ENCODE results near the gene CWF19L1.

Gene CWF19L1

GRCh38 chr10:100182908-100183307, 84.5 kb downstream of the CWF19L1 start:
- TF ChIP-seq CTCF (IDR thresholded peaks at IDR 0.05; ENCODE audit: borderline replicate concordance, insufficient read depth, low read depth, low read length) = no peak

More at GRCh38 chr10:100182908-100183307, 84.5 kb downstream of the CWF19L1 start:
- H3K4me3 ChIP-seq (ENCODE audit: low read depth, low read length) = no peak overlapping the region
